Endothelial cell of umbilical vein (primary cell): ENCODE data around the gene ZFP36. TPM values are rescaled to one million over a fixed set of nuclear protein-coding genes. Genes with fewer than 3 reads are reported as not detected.

Experiments
- BruUV-seq: library from RNA; stranded (reverse); fragments of 400-500 nt; replicated peaks from 2 replicates; lab custom pipeline; 2021; lab: Mats Ljungman, UMichigan
- CTCF ChIA-PET: fragments of 300-600, 350-600 bp; sonication (Branson Sonifier 250); formaldehyde crosslinking; loops from one replicate; lab custom pipeline; 2021; ENCODE audit warnings: antibody characterized with exemption, inconsistent platforms; lab: Charles Lee
- POLR2A ChIA-PET: fragments of 300-600, 350-600 bp; sonication (Branson Sonifier 250); formaldehyde crosslinking; loops from one replicate; lab custom pipeline; 2021; ENCODE audit warnings: antibody characterized with exemption, inconsistent platforms; lab: Charles Lee
- DNase-seq: peaks from one replicate; pipeline ENCODE4 v3.0.0-alpha.2; 2011; ENCODE audit warnings: low read depth, low spot score
- FAIRE-seq: peaks from 2 replicates; lab custom pipeline; 2011; peaks lifted over from hg19 to GRCh38; lab: Jason Lieb, UNC
- H2AFZ ChIP-seq: 2 replicates; pipeline ENCODE4 v1.6.0; 2012; ENCODE audit warnings: low read depth, low read length, control low read depth, inconsistent platforms
- H3K27ac ChIP-seq: 2 replicates; pipeline ENCODE4 v1.5.1; 2011; ENCODE audit warnings: low read depth, mild to moderate bottlenecking, control low read depth, low read length, moderate library complexity; ENCODE audit not compliant: insufficient read depth
- H3K27me3 ChIP-seq, 2 experiments: 2 replicates each; pipeline versions ENCODE4 v1.6.0 to v1.6.1; 2011; ENCODE audit warnings: low read length in 2 of 2, mixed read lengths in 1 of 2; ENCODE audit not compliant: control insufficient read depth in 2 of 2, insufficient read depth in 2 of 2
- H3K36me3 ChIP-seq, 2 experiments: 2 replicates in 1 of 2; 3 replicates in 1 of 2; pipeline ENCODE4 v1.5.1; 2011; ENCODE audit warnings: low read length in 2 of 2, mild to moderate bottlenecking in 1 of 2, moderate library complexity in 1 of 2; ENCODE audit not compliant: control insufficient read depth in 2 of 2, insufficient read depth in 2 of 2; ENCODE audit errors: extremely low read depth in 1 of 2
- H3K4me1 ChIP-seq: 3 replicates; pipeline ENCODE4 v1.5.1; 2011; ENCODE audit warnings: mild to moderate bottlenecking, low read length; ENCODE audit not compliant: control insufficient read depth, insufficient read depth; ENCODE audit errors: extremely low read depth
- H3K4me2 ChIP-seq: 2 replicates; pipeline ENCODE4 v1.6.1; 2011; ENCODE audit warnings: low read length, control low read depth, mixed read lengths; ENCODE audit not compliant: insufficient read depth
- H3K4me3 ChIP-seq, 3 experiments: fragments of 200-600 bp in 1 of 3; sonication (generic), shearing (Covaris generic) in 1 of 3; replicated peaks in 1 of 3; 2 replicates each; pipeline ENCODE4 v1.5.1; 2011 to 2016; ENCODE audit warnings: control low read depth in 3 of 3, low read length in 3 of 3, mild to moderate bottlenecking in 2 of 3, inconsistent platforms in 1 of 3, low read depth in 1 of 3, moderate library complexity in 1 of 3; ENCODE audit not compliant: insufficient read depth in 1 of 3
- H3K79me2 ChIP-seq: 2 replicates; pipeline ENCODE4 v1.6.0; 2012; ENCODE audit warnings: low read length, inconsistent platforms; ENCODE audit not compliant: control insufficient read depth, insufficient read depth
- H3K9ac ChIP-seq: replicated peaks from 2 replicates; pipeline ENCODE3; 2011; ENCODE audit warnings: low read length, control low read depth; ENCODE audit not compliant: insufficient read depth; ENCODE audit errors: extremely low read depth
- H3K9me1 ChIP-seq: replicated peaks from 3 replicates; pipeline ENCODE4 v1.6.0; 2011; ENCODE audit warnings: mild to moderate bottlenecking, low read length; ENCODE audit not compliant: control insufficient read depth, insufficient read depth; ENCODE audit errors: extremely low read depth
- H3K9me3 ChIP-seq: replicated peaks from 2 replicates; pipeline ENCODE4 v1.5.1; 2012; ENCODE audit warnings: low read length, inconsistent platforms; ENCODE audit not compliant: control insufficient read depth, insufficient read depth
- H4K20me1 ChIP-seq: replicated peaks from 2 replicates; pipeline ENCODE3; 2011; ENCODE audit warnings: mild to moderate bottlenecking, low read length; ENCODE audit not compliant: control insufficient read depth, insufficient read depth; ENCODE audit errors: extremely low read depth
- EZH2 ChIP-seq: IDR thresholded peaks from 2 replicates; pipeline ENCODE4 v1.6.1; 2012; ENCODE audit warnings: borderline replicate concordance, low read depth, mild to moderate bottlenecking, moderate library complexity, low read length, inconsistent platforms; ENCODE audit not compliant: severe bottlenecking
- FOS ChIP-seq: IDR thresholded peaks from 2 replicates; pipeline ENCODE4 v1.6.1; 2011; ENCODE audit warnings: mild to moderate bottlenecking, low read length, moderate library complexity, borderline replicate concordance; ENCODE audit not compliant: insufficient read depth
- GATA2 ChIP-seq: IDR thresholded peaks from 2 replicates; pipeline ENCODE4 v1.7.0; 2011; ENCODE audit warnings: low read depth, mild to moderate bottlenecking, moderate library complexity, mixed read lengths, low read length; ENCODE audit not compliant: insufficient read length, insufficient read depth
- JUN ChIP-seq: IDR thresholded peaks from 2 replicates; pipeline ENCODE4 v1.6.1; 2011; ENCODE audit warnings: borderline replicate concordance, low read depth; ENCODE audit not compliant: insufficient read length, insufficient read depth
- MYC ChIP-seq: IDR thresholded peaks from one replicate; pipeline ENCODE4 v1.6.1; 2011; ENCODE audit warnings: mild to moderate bottlenecking, low read depth, low read length
- POLR2A ChIP-seq: IDR thresholded peaks from 2 replicates; pipeline ENCODE4 v1.6.1; 2012; ENCODE audit warnings: low read depth, mild to moderate bottlenecking, control low read depth, low read length
- POLR2AphosphoS5 ChIP-seq: IDR thresholded peaks from 2 replicates; pipeline ENCODE4 v1.6.1; 2012; ENCODE audit warnings: low read depth, mild to moderate bottlenecking, control low read depth, low read length, moderate library complexity; ENCODE audit not compliant: insufficient read depth
- dilution Hi-C: fragments of 300-500 bp; cut with MboI; formaldehyde crosslinking; loops from one replicate; pipeline ENCODE4 v1.15.0; 2019; ENCODE audit warnings: low sequenced_read_pairs; ENCODE audit not compliant: extremely low pct_ligation_motif_present
- intact Hi-C: fragments of 100-400 bp; cut with micrococcal nuclease; formaldehyde crosslinking; loops from one replicate; pipeline ENCODE4 v1.10.0; 2022
- polyA plus RNA-seq, 4 experiments: library from polyadenylated mRNA; depleted of rRNA in 3 of 4; stranded (reverse) in 3 of 4; unstranded in 1 of 4; fragments of >200 nt; gene quantifications; 2 replicates each; pipeline versions ENCODE4 v1.2.1 to v1.2.3, GENCODE V29; 2011 to 2012; ENCODE audit warnings: missing spikeins in 1 of 4
- total RNA-seq: library from RNA; stranded (reverse); gene quantifications from 2 replicates; pipeline ENCODE4 v1.2.3, GENCODE V29; 2021
- TF ChIP-seq, protein P1 (sequence below): IDR thresholded peaks from 2 replicates; pipeline ENCODE4 v1.6.1; 2011; ENCODE audit not compliant: insufficient read depth, insufficient read length
- TF ChIP-seq, protein P2 (sequence below), 2 donors: IDR thresholded peaks; 1 replicate in 1 of 2; 2 replicates in 1 of 2; pipeline ENCODE4 v1.5.1; 2011; ENCODE audit warnings: low read length in 2 of 2, mild to moderate bottlenecking in 2 of 2, moderate library complexity in 2 of 2, control low read depth in 1 of 2, inconsistent platforms in 1 of 2, low read depth in 1 of 2; ENCODE audit not compliant: insufficient read depth in 1 of 2; ENCODE audit errors: extremely low read depth in 1 of 2

The ZFP36 gene
- total and polyA plus RNA-seq, 2 donors (not counting 3 experiments of a cell fraction or from before 2014, with no cell fraction given): 12.2 to 21.7 TPM

DNA sequence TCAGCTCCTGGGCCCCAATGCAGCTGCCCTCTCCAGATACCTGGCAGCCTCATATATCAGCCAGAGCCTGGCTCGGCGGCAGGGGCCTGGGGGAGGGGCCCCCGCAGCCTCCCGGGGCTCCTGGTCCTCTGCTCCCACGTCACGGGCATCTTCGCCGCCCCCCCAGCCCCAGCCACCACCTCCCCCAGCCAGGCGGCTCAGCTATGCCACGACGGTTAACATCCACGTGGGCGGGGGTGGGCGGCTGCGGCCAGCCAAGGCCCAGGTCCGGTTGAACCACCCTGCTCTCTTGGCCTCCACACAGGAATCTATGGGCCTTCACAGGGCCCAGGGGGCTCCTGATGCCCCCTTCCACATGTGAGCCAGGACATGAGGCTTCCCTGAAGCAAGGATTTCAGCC is 18.3 kb downstream of the ZFP36 start:
- intact Hi-C loops: no loop called here
- CTCF ChIA-PET: no interaction called here
- Histone ChIP-seq H3K36me3 (peaks cover 11 to 31% of the 10 kb centered on the region in 2 experiments), H3K9me1 (no peaks in the 10 kb centered on the region), H3K27me3 (no peaks in the 10 kb centered on the region), H3K27ac (no peak overlapping the region), H2AFZ (no peak overlapping the region), H3K9ac (no peak overlapping the region), H3K9me3 (no peaks in the 10 kb centered on the region), H3K4me1 (peaks cover 8% of the 10 kb centered on the region), H3K79me2 (no peaks in the 10 kb centered on the region), H4K20me1 (no peaks in the 10 kb centered on the region), H3K4me2 (no peak overlapping the region), H3K4me3 (no peak overlapping the region)
- no TSS peak for BruUV-seq
- TF ChIP-seq POLR2A (no peak), JUN (no peak), MYC (no peak), EZH2 (no peak), FOS (no peak), POLR2AphosphoS5 (no peak), GATA2 (no peak)
- TF ChIP-seq, protein P1, sequence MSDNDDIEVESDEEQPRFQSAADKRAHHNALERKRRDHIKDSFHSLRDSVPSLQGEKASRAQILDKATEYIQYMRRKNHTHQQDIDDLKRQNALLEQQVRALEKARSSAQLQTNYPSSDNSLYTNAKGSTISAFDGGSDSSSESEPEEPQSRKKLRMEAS: no peak
- TF ChIP-seq, protein P2, sequence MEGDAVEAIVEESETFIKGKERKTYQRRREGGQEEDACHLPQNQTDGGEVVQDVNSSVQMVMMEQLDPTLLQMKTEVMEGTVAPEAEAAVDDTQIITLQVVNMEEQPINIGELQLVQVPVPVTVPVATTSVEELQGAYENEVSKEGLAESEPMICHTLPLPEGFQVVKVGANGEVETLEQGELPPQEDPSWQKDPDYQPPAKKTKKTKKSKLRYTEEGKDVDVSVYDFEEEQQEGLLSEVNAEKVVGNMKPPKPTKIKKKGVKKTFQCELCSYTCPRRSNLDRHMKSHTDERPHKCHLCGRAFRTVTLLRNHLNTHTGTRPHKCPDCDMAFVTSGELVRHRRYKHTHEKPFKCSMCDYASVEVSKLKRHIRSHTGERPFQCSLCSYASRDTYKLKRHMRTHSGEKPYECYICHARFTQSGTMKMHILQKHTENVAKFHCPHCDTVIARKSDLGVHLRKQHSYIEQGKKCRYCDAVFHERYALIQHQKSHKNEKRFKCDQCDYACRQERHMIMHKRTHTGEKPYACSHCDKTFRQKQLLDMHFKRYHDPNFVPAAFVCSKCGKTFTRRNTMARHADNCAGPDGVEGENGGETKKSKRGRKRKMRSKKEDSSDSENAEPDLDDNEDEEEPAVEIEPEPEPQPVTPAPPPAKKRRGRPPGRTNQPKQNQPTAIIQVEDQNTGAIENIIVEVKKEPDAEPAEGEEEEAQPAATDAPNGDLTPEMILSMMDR (IDR thresholded peaks at IDR 0.05; ENCODE audit: extremely low read depth in 1 of 2, insufficient read depth in 1 of 2, low read depth in 1 of 2, low read length in 2 of 2): no peak
- POLR2A ChIA-PET: interaction anchor here (2.2 kb wide), 1 partner anchor 11 kb away, joined by 9 read pairs; the partner anchor contains the start of gene RPS16
- dilution Hi-C loops: no loop called here
- FAIRE-seq: no peak
- no peak for DNase-seq
